Amniotic stem cell (primary cell): ENCODE measurements around the gene SLC50A1.
"Not testable (repeated sequence)": the region's sequence is repeated elsewhere in the genome, so short reads cannot be mapped to it uniquely, and the experiment has no call there.

Experiments used
- DNase-seq: peaks from one replicate; lab custom pipeline; 2025; lab: John Stamatoyannopoulos, UW

SLC50A1 gene

GRCh38 chr1:155134880-155135414 lies 705 bp upstream of the SLC50A1 start:
- DNase-seq: peak; percentile 94

DNA sequence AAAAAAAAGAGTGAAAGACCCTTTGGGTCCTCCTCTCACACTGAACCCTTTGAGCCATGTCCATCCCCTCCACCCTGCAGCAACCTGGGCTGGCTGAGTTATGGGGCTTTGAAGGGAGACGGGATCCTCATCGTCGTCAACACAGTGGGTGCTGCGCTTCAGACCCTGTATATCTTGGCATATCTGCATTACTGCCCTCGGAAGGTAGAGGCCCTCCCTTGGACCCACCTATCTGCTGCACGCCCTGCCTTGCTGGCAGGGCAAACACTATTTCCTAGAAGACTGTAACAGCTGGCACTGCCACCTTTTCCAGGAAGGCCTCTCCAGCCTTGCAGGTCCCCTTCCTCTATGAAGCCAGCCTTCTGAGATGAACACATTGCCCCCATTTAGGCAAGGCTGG lies 1.1 kb downstream of the SLC50A1 start:
- DNase-seq: no peak

DNA sequence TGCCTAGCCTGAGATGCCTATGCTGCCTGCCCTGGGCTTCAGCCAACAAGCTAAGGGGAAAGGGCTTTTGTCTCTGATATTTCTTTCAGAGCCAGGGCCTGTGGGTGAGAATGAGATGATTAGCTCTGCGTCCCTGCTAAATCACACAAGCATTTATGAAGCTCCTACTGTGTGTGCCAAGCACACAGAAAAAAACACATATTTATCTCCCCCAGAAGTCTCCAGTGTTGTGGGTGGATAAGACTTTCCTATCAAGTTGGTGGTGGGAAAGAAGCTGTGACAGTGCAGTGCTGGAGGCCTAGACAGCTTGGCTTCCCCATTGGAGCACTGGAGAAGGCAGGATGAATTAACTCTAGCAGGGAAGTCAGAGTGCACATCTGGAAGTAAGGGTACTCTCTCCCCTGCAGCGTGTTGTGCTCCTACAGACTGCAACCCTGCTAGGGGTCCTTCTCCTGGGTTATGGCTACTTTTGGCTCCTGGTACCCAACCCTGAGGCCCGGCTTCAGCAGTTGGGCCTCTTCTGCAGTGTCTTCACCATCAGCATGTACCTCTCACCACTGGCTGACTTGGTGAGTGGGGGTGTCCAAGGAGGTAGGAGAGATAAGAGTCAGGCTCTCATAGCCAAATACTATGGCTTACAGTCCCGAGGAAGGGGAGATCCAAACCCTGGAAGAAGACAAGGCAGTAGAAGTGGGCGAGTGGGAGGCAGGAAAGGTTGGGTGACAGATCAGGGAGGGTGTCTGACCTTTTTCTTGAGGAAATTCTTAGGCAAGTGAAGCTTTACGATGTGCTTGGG lies 1.7 kb downstream of the SLC50A1 start:
- no peak for DNase-seq

DNA sequence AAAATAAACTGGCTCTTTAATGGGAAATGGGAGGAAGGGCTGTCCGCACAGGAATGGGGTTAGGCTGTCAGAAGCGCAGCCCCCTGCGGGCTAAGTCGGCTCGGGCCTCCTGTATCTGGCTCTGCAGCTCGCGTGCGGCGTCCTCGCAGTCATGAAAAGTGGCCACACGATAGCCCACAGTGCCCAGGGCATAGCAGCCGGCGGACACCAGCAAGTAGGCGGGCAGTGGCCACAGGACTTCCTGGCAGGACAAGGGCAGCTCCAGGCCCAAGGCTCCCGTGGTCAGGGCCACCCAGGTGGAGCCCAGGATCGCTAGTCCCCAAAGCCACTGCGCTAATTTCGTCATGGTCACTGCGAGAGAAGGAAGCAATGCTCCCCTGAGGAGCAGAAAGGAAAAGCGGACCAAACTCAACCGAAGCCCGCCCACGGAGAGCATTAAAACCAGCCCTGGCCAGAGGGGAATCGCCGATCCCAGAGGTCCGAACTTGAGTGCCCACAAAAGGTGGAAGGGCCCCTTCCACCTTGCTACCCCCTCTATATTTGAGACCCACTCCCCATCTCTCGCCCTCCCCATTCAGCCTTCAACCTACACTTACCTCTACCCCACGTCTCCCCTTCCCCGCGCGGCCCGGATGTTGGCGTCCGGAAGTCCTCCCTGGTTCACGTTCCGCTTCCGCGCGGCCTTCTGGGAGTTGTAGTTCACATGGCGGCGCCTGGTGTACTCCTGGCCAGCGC lies 4.4 kb downstream of the SLC50A1 start, which contains the start of gene DPM3:
Gene DPM3 (minus strand): TSS at position 637 of the 735 bp plus-strand sequence. CDS start 291 bp downstream, at position 346.
- peak; percentile 87 for DNase-seq

- no peak for DNase-seq
Measured at GRCh38 chr1:155140630-155140953, 4.9 kb downstream of the SLC50A1 start.

GRCh38 chr1:155141749-155142148 lies 6.1 kb downstream of the SLC50A1 start:
- no peak for DNase-seq

GRCh38 chr1:155145491-155145890 lies 9.8 kb downstream of the SLC50A1 start:
- no peak for DNase-seq

- not testable (repeated sequence) for DNase-seq
Measured at GRCh38 chr1:155155996-155156643, 20.5 kb downstream of the SLC50A1 start.

GRCh38 chr1:155158991-155159390 lies 23.3 kb downstream of the SLC50A1 start:
- no peak for DNase-seq

DNA sequence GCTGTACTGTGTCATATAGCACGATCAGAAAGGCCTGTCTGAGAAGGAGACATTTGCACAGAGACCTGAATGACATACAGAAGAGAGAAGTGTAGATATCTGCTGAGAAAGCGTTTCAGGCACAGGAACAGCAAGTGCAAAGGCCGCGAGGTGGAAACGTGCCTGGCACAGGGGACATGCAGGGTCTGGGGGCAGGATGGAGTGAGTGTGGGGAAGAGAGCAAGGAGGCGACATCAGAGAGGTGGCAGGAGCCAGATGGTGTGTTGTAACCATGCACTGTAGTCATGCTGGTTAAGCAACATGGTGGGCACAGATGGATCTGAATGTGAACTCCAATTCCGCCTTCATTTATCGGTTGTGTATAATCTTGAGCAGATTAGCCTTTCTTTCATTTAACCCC lies 24.5 kb downstream of the SLC50A1 start:
- no peak for DNase-seq

GRCh38 chr1:155162631-155163030 lies 27.0 kb downstream of the SLC50A1 start:
- DNase-seq: not testable (repeated sequence)

DNA sequence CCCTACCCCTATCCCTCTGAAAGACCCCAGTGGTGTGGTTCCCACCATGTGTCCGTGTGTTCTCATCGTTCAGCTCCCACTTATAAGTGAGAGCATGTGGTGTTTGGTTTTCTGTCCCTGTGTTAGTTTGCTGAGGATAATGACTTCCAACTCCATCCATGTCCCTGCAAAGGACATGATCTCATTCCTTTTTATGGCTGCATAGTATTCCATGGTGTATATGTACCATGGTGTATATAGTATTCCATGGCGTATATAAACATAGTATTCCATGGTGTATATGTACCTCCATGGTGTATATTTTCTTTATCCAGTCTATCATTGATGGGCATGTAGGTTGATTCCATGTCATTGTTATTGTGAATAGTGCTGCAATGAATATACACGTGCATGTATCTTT lies 28.1 kb downstream of the SLC50A1 start:
- DNase-seq: not testable (repeated sequence)

DNA sequence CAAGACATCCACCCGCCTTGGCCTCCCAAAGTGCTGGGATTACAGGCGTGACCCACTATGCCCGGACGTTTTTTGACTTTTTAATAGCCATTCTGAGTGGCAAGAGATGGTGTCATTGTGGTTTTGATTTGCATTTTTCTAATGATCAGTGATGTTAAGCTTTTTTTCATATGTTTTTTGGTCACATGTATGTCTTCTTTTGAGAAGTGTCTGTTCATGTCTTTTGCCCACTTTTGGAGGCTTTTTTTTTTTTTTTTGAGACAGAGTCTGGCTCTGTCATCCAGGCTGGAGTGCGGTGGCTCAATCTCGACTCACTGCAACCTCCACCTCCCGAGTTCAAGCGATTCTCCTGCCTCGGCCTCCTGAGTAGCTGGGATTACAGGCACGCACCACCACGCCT lies 29.0 kb downstream of the SLC50A1 start:
- not testable (repeated sequence) for DNase-seq

GRCh38 chr1:155166051-155166470 lies 30.4 kb downstream of the SLC50A1 start:
- no peak for DNase-seq

GRCh38 chr1:155166471-155167165 lies 31.0 kb downstream of the SLC50A1 start:
- DNase-seq: no peak

GRCh38 chr1:155167166-155168104 lies 31.8 kb downstream of the SLC50A1 start:
- DNase-seq: peak; percentile 47

- not testable (repeated sequence) for DNase-seq
Measured at GRCh38 chr1:155168105-155168445, 32.4 kb downstream of the SLC50A1 start.

DNA sequence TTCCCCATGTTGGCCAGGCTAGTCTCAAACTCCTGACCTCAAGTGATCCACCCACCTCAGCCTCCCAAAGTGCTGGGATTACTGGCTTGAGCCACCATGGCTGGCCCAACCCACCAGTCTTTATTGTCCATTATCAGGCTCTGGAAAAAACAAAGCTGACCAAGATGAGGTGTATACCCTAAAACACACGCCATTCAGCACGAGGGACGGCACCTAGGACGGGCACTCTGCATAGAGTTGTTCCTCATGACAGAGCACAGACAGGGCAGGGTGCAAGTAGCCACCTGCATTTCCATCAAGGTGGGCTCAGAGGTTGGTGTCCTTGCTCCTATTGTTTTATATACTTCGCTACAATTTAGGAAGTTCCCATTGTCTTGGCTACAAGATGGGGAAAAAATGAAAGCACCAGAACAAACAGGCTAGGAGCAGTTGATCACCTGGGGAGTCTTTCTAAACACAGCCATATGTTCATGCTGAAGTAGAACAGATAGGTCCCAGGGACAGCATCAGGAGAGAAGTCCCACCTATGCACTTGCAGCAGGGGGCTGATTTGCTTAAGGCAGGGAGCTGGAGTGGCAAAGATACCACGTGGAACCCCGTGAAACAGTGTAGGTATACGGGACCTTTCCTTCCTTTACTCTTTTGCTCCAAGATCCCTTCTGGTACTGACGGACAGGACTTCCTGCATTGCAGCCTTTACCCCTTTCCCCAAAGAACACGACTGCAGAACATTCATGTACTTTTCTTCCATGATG lies 33.0 kb downstream of the SLC50A1 start:
- no peak for DNase-seq

GRCh38 chr1:155169541-155169940 lies 33.9 kb downstream of the SLC50A1 start:
- DNase-seq: no peak
